NCI-H146 (cell line): ENCODE data around the gene ZNF821.
"Not testable (repeated sequence)": the region's sequence is repeated elsewhere in the genome, so short reads cannot be mapped to it uniquely, and the experiment has no call there.

Experiments used
- DNase-seq: peaks from one replicate; lab custom pipeline; 2025; lab: John Stamatoyannopoulos, UW

The ZNF821 gene

GRCh38 chr16:71902656-71903365 lies 18.8 kb upstream of the ZNF821 start:
- DNase-seq = no peak

- DNase-seq = no peak
Observed at GRCh38 chr16:71899171-71899570, 15.2 kb upstream of the ZNF821 start.

GRCh38 chr16:71896764-71897368 lies 12.9 kb upstream of the ZNF821 start:
- no peak for DNase-seq

GRCh38 chr16:71895679-71896365 lies 11.8 kb upstream of the ZNF821 start:
- DNase-seq = peak; percentile 63

GRCh38 chr16:71894921-71895678 lies 11.1 kb upstream of the ZNF821 start, which contains the start of gene IST1:
Gene IST1 (plus strand): TSS chr16:71895531. CDS start chr16:71915641, 20,110 bp downstream.
- peak; percentile 95 for DNase-seq

- peak; percentile 51 for DNase-seq
Observed at GRCh38 chr16:71894229-71894920, 10.4 kb upstream of the ZNF821 start.

- DNase-seq = no peak
Observed at GRCh38 chr16:71893888-71894228, 9.9 kb upstream of the ZNF821 start.

GRCh38 chr16:71889147-71889546 lies 5.2 kb upstream of the ZNF821 start:
- DNase-seq = no peak

- DNase-seq = no peak
Observed at GRCh38 chr16:71885261-71885650, 1.3 kb upstream of the ZNF821 start.

GRCh38 chr16:71883168-71883848 lies 674 bp downstream of the ZNF821 start:
- DNase-seq = peak; percentile 44

- DNase-seq = peak; percentile 62
Observed at GRCh38 chr16:71882505-71883167, 1.3 kb downstream of the ZNF821 start.

GRCh38 chr16:71880176-71880575 lies 3.8 kb downstream of the ZNF821 start:
- no peak for DNase-seq

- DNase-seq = no peak
Observed at GRCh38 chr16:71878911-71879310, 5.1 kb downstream of the ZNF821 start.

- DNase-seq = no peak
Observed at GRCh38 chr16:71873199-71873598, 10.8 kb downstream of the ZNF821 start.

- no peak for DNase-seq
Observed at GRCh38 chr16:71870818-71871217, 13.2 kb downstream of the ZNF821 start.

- no peak for DNase-seq
Observed at GRCh38 chr16:71869089-71869488, 14.9 kb downstream of the ZNF821 start.

- DNase-seq = peak; percentile 95
Observed at GRCh38 chr16:71867939-71868338, 16.0 kb downstream of the ZNF821 start.

GRCh38 chr16:71867175-71867574 lies 16.8 kb downstream of the ZNF821 start:
- not testable (repeated sequence) for DNase-seq

GRCh38 chr16:71865173-71865863 lies 18.7 kb downstream of the ZNF821 start:
- no peak for DNase-seq

GRCh38 chr16:71863995-71864394 lies 20.0 kb downstream of the ZNF821 start:
- DNase-seq = no peak
